Esophagus muscularis mucosa (tissue), 3 donors: ENCODE data around the gene BRMS1L.

Experiments
- CTCF ChIP-seq, 3 experiments: fragments of 200-600 bp in 2 of 3; fragments of 450-650 bp in 1 of 3; sonication (generic) in 2 of 3; IDR thresholded peaks; one replicate each; pipeline ENCODE4 v1.5.1; 2017 to 2019; ENCODE audit warnings: antibody characterized with exemption in 3 of 3, mild to moderate bottlenecking in 2 of 3, moderate library complexity in 1 of 3
- POLR2A ChIP-seq: fragments of 450-650 bp; IDR thresholded peaks from one replicate; pipeline ENCODE4 v1.6.1; 2017; ENCODE audit warnings: antibody characterized with exemption, moderate library complexity, mild to moderate bottlenecking, low read depth
- POLR2AphosphoS5 ChIP-seq, 2 donors: sonication (generic); formaldehyde crosslinking; IDR thresholded peaks; one replicate each; pipeline ENCODE4 v1.6.1; 2017; ENCODE audit warnings: antibody characterized with exemption in 2 of 2

- TF ChIP-seq CTCF (IDR thresholded peaks at IDR 0.05) (no peak), POLR2AphosphoS5 (IDR thresholded peaks at IDR 0.05) (no peak), POLR2A (no peak)
These were observed 41.1 kb downstream of the BRMS1L start for GRCh38 chr14:35867280-35867629.
